Small intestine (tissue), 7 donors: ENCODE measurements around the gene MORN3. TPM values are rescaled to one million over a fixed set of nuclear protein-coding genes. Genes with fewer than 3 reads are reported as not detected.

Experiments used
- DNase-seq, 2 donors: peaks; one replicate each; pipeline versions ENCODE4 v3.0.0 to v3.0.0-alpha.2; 2013
- FAIRE-seq: peaks from 2 replicates; lab custom pipeline; 2012; peaks lifted over from hg19 to GRCh38; lab: Jason Lieb, UNC
- H3K27ac ChIP-seq, 3 donors: one replicate each; pipeline ENCODE4 v1.5.1; 2013; ENCODE audit warnings: low read length in 2 of 3, mild to moderate bottlenecking in 2 of 3, control low read depth in 1 of 3, inconsistent platforms in 1 of 3, low read depth in 1 of 3, moderate library complexity in 1 of 3
- H3K27me3 ChIP-seq, 3 donors: one replicate each; pipeline ENCODE4 v1.6.1; 2013; ENCODE audit warnings: low read length in 3 of 3, inconsistent platforms in 1 of 3; ENCODE audit not compliant: control insufficient read depth in 3 of 3, insufficient read depth in 3 of 3
- H3K36me3 ChIP-seq, 3 donors: one replicate each; pipeline ENCODE4 v1.6.1; 2013; ENCODE audit warnings: low read length in 3 of 3, inconsistent platforms in 1 of 3, low read depth in 1 of 3, mild to moderate bottlenecking in 1 of 3, moderate library complexity in 1 of 3; ENCODE audit not compliant: control insufficient read depth in 3 of 3, insufficient read depth in 2 of 3
- H3K4me1 ChIP-seq, 3 donors: one replicate each; pipeline ENCODE4 v1.6.1; 2013; ENCODE audit warnings: low read length in 2 of 3, inconsistent platforms in 1 of 3, low read depth in 1 of 3, mild to moderate bottlenecking in 1 of 3, moderate library complexity in 1 of 3; ENCODE audit not compliant: control insufficient read depth in 3 of 3, insufficient read depth in 2 of 3
- H3K4me3 ChIP-seq, 3 donors: one replicate each; pipeline ENCODE4 v1.5.1; 2013; ENCODE audit warnings: low read length in 3 of 3, control low read depth in 1 of 3, inconsistent platforms in 1 of 3, low read depth in 1 of 3, mild to moderate bottlenecking in 1 of 3, moderate library complexity in 1 of 3
- H3K9me3 ChIP-seq, 2 donors: one replicate each; pipeline ENCODE4 v1.6.1; 2013; ENCODE audit warnings: low read depth in 1 of 2, low read length in 1 of 2; ENCODE audit not compliant: control insufficient read depth in 2 of 2, insufficient read depth in 1 of 2
- WGBS, 3 donors: extraction: QIAGEN DNeasy Blood & Tissue Kit; methylation state at CpG; one replicate each; pipeline ENCODE4 v1.1.7; 2013; 5-methylcytosine and 5-hydroxymethylcytosine counted together
- polyA plus RNA-seq, 4 donors: library from polyadenylated mRNA; stranded (reverse) in 3 of 4; unstranded in 1 of 4; fragments of 200-250 nt in 3 of 4; fragments of 120-200 nt in 1 of 4; gene quantifications; one replicate each; pipeline versions ENCODE4 v1.2.1 to v1.2.3, GENCODE V29; 2013
- donor health status: healthy with polysubstance abuse.
- donor health status: control.
- donor health status: control.
- donor health status: Bipolar disorder and iron deficiency.
- donor health status: healthy.

MORN3 gene
- polyA plus RNA-seq, 4 donors: 0.57 to 3.1 TPM; not detected in 2

DNA sequence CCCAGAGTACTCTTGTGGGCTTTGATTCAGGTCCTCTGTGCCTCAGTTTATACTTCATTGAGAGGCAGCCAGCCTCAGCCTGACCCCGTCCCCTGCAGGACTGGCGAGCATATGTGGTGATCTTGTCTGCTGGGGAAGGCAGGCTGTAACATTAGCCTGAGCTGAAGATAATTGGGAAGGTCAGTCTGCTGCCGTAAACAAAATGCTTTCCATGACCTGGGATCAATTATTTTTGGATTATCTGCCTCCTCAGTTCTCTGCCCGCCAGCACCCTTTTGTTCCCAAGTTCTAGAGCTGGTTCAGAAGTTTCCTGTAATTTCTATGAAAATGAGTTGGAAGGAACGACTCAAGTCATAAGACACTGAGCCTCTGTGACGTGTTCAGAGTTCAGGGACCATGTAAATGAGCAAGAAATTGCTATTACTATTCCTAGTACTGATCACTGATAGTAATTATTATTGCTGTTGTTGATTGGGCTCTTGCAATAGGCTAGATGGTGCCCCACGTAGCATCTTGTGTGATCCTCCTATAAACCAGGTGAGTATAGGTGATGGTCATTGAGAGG is 38.6 kb downstream of the MORN3 start:
- H3K27ac ChIP-seq: peak overlapping the region in 2 of 3 donors; percentile 5 to 74
- peaks cover 4 to 49% (median 11%) of the 10 kb centered on the region in 3 donors for H3K4me1 ChIP-seq
- DNase-seq: peak in 1 of 2 donors; percentile 56

DNA sequence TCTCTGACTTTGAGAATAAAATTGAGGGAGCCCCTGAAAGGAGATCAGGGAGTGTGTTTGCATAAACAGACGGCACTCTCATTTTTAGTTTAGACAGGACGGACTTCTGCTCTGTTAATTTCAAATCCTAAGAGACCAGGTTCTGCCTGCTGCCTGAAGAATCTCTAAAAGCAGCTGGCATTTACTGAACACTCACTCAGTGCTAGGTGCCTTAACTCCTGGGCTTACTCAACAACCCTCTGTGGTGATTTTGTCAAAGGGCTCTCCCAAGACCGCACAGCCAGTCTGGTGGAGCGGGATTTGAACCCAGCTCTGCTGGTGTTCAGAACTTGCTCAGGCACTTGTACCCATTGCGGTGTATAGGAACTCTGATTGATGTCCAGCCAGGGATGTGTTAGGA is 40.9 kb downstream of the MORN3 start:
- H3K36me3 ChIP-seq: peaks cover 0 to 31% (median 0%) of the 10 kb centered on the region in 3 donors
- 50 to 61% (median 56%) methylated on average over 5 of the region's 5 CpGs for WGBS, 3 donors
- H3K9me3 ChIP-seq: no peaks in the 10 kb centered on the region
- peak overlapping the region in 2 of 3 donors; percentile 74 to 94 for H3K4me3 ChIP-seq
- H3K4me1 ChIP-seq: peaks cover 4 to 59% (median 13%) of the 10 kb centered on the region in 3 donors
- H3K27me3 ChIP-seq: no peaks in the 10 kb centered on the region
- peak overlapping the region; percentile 52 to 99 (median 97) for H3K27ac ChIP-seq
- DNase-seq: no peak
- no peak for FAIRE-seq

More for the DNA sequence above, 38.6 kb downstream of the MORN3 start:
- no peak overlapping the region for H3K4me3 ChIP-seq
- H3K36me3 ChIP-seq: peaks cover 0 to 43% (median 0%) of the 10 kb centered on the region in 3 donors
- no peaks in the 10 kb centered on the region for H3K27me3 ChIP-seq
- WGBS, 3 donors: 73 to 79% (median 77%) methylated on average over 7 of the region's 7 CpGs
- FAIRE-seq: no peak
- H3K9me3 ChIP-seq: no peaks in the 10 kb centered on the region

DNA sequence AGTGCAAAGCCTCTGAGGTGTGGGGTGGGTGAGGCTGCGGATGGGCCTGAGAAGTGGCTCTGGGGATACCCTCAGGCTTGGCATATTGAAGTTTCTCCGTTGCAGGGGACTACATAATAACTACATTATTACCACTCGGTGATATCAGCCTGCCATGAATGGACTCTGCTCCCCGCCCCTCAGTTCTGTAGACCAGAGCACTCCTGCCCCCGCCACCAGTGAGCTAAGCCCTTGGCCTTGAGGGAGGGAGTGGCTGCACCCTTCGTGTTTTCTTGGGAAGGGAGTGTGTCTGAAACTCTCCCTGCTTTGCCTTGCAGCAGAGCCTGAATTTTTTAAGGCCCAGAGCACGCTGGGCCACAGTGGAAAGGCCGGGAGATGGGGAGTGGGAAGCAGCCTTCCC is 41.4 kb downstream of the MORN3 start:
- FAIRE-seq: no peak
- peaks cover 4 to 56% (median 11%) of the 10 kb centered on the region in 3 donors for H3K4me1 ChIP-seq

DNA sequence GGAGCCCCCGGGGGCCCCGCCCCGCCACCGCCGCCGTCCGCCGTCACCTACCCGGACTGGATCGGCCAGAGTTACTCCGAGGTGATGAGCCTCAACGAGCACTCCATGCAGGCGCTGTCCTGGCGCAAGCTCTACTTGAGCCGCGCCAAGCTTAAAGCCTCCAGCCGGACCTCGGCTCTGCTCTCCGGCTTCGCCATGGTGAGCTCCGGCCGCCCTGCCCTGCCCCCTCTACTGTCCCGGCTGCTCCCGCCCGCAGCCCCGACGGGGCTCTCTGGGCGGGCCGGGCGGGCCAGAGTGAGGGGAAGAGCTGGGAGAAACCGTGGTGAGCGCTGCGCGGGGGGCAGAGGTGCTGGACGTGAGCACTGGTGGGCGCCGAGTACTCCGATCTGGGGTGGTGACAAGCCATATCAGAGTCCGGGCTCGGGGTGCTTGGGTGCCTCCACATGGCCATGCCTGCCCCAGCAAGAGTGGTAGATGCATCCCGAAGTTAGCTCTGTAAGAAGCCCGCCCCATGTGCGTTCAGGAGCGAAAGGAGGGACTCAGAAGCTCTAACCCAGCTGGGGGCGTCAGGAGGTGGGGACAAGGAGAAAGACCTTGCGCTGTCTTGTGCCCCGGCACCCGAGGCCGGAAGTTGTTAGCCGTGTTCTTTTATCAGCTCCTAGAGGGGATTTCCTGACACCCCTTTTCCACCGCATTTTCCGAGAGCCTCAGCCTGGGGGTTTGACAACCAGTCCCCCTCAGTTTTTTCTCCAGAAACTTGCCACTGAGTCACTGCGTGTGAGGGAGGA is 42.4 kb downstream of the MORN3 start:
- Histone ChIP-seq H3K27ac (peak overlapping the region; percentile 90 to 99 (median 97)), H3K36me3 (peaks cover 0 to 25% (median 0%) of the 10 kb centered on the region in 3 donors), H3K27me3 (no peaks in the 10 kb centered on the region), H3K4me1 (peaks cover 4 to 47% (median 11%) of the 10 kb centered on the region in 3 donors), H3K9me3 (no peaks in the 10 kb centered on the region), H3K4me3 (peak overlapping the region; percentile 51 to 94 (median 74))
- 0 to 1% (median 0%) methylated on average over 40 to 53 of the region's 53 CpGs for WGBS, 3 donors
- FAIRE-seq (no peak), DNase-seq (peak; percentile 62 to 87)

More for the DNA sequence above, 41.4 kb downstream of the MORN3 start:
- H3K36me3 ChIP-seq: peaks cover 0 to 29% (median 0%) of the 10 kb centered on the region in 3 donors
- 2 to 28% (median 16%) methylated on average over 8 of the region's 8 CpGs for WGBS, 3 donors
- H3K27me3 ChIP-seq: no peaks in the 10 kb centered on the region
- peak overlapping the region; percentile 90 to 99 (median 97) for H3K27ac ChIP-seq
- no peaks in the 10 kb centered on the region for H3K9me3 ChIP-seq
- peak; percentile 86 to 93 for DNase-seq
- H3K4me3 ChIP-seq: peak overlapping the region; percentile 51 to 94 (median 74)

DNA sequence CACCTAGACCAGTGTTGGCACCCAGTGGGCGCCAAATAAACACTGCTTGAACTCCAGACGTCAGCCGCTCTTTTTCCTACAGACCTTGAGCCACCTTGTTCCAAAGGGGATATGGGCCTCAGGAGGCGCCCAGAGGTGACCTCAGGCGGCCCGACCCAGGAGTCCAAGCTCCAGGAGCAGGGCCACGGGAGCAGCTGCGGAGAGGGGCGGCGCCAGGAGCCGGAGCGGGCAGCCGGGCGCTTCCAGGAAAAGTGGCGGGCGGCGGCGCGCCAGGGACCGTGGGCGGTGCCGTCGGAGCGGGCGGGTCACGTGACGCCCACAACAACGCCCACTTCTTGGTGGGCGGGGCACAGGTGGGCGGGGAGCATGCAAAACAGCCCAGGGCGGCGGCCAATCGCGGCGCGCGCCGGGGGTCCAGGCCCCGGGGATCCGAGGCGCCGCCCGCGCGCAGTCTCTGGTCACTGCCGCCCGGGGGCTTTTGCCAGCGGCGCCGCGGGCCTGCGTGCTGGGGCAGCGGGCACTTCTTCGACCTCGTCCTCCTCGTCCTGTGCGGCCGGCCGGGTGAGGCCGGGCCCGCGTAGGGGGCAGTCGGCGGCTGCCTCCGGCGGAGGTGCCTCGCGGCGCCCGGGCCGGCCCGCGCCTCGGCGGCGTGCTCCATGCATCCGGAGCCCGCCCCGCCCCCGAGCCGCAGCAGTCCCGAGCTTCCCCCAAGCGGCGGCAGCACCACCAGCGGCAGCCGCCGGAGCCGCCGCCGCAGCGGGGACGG is 43.2 kb downstream of the MORN3 start, which contains the start of gene ORAI1:
ORAI1 (plus strand) TSS at position 444 of the 766 bp plus-strand sequence.
- Histone ChIP-seq H3K27me3 (no peaks in the 10 kb centered on the region), H3K4me1 (peaks cover 4 to 42% (median 9%) of the 10 kb centered on the region in 3 donors), H3K36me3 (peaks cover 0 to 22% (median 0%) of the 10 kb centered on the region in 3 donors), H3K9me3 (no peaks in the 10 kb centered on the region), H3K27ac (peak within 1 kb of the TSS; percentile 90 to 99 (median 97)), H3K4me3 (peak within 1 kb of the TSS; percentile 51 to 94 (median 74))
- FAIRE-seq (no peak), DNase-seq (peak; percentile 96 to 100)
- 0 to 1% (median 1%) methylated on average over 41 to 92 of the region's 92 CpGs for WGBS, 3 donors

DNA sequence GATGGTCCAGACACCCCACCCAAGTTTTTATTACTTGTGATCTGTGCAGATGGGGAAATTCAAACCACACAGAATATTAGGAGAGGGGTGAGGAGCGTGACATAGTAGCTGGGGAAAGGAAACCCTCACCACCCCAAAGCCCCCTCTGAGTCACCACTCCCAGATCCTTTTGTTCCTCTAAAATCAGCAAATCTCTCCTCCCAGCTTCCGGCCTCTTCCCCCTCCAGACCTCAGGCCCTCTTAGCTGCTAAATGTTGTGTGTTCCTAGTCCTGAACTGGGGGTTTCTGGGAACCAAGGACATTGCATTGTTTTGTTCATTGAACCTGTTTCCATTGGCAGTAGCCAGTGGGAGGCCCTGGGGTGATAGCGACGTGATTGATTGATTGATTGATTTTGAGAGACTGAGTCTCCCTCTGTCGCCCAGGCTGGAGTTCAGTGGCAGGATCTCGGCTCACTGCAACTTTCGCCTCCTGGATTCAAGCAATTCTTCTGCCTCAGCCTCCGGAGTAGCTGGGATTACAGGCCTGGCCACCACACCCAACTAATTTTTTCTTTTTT is 49.0 kb downstream of the MORN3 start:
- DNase-seq (no peak), FAIRE-seq (no peak)
- H3K4me3 ChIP-seq: no peak overlapping the region
- no peaks in the 10 kb centered on the region for H3K27me3 ChIP-seq
- WGBS, 3 donors: 81 to 86% (median 81%) methylated on average over 8 of the region's 8 CpGs
- H3K36me3 ChIP-seq: no peaks in the 10 kb centered on the region
- peaks cover 0 to 9% (median 3%) of the 10 kb centered on the region in 3 donors for H3K4me1 ChIP-seq
- no peak overlapping the region for H3K27ac ChIP-seq
- no peaks in the 10 kb centered on the region for H3K9me3 ChIP-seq

DNA sequence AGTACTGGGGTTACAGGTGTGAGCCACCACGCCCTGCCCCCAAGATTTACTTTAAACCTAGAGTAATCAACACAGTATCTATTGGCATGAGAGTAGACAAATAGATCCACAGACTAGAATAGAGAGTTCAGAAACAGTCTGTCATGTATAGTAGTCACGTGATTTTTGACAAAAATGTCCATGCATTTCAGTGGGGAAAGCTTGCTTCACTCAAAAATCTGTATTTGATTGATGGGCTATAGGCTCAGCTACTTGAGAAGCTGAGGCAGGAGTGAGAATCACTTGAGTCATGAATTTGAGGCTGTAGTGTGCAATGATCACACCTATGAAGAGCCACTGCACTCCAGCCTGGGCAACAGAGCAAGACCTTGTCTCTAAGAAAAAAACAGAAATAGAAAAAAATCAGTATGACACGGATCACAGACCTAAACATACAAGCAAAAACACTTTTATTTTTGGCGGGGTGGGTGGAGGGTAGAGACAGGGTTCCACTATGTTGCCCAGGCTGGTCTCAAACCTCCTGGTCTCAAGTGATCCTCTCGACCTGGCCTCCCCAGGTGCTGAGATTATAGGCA is 50.7 kb downstream of the MORN3 start:
- H3K27me3 ChIP-seq: no peaks in the 10 kb centered on the region
- no peak overlapping the region for H3K27ac ChIP-seq
- FAIRE-seq (no peak), DNase-seq (no peak)
- no peaks in the 10 kb centered on the region for H3K36me3 ChIP-seq
- H3K4me3 ChIP-seq: no peak overlapping the region
- H3K9me3 ChIP-seq: no peaks in the 10 kb centered on the region
- H3K4me1 ChIP-seq: peaks cover 0 to 3% (median 0%) of the 10 kb centered on the region in 3 donors
- 65 to 78% (median 71%) methylated on average over 5 of the region's 5 CpGs for WGBS, 3 donors
